Hematopoietic multipotent progenitor cell treated with erythropoietin and hydrocortisone succinate and interleukin-3 and kit ligand, for 17 days (in vitro differentiated cells): ENCODE data around the gene PI16.
"Not testable (repeated sequence)": the region's sequence is repeated elsewhere in the genome, so short reads cannot be mapped to it uniquely, and the experiment has no call there.

Source experiments
- DNase-seq: peaks from one replicate; pipeline ENCODE4 v3.0.0-alpha.2; 2015; ENCODE audit warnings: low spot score

PI16 gene

GRCh38 chr6:36976007-36976264 is 21.4 kb downstream of the PI16 start:
- peak; percentile 75 for DNase-seq

- no peak for DNase-seq
These were observed 22.0 kb downstream of the PI16 start for GRCh38 chr6:36976509-36976908.

GRCh38 chr6:36976931-36977330 is 22.4 kb downstream of the PI16 start:
- DNase-seq: no peak

GRCh38 chr6:36977470-36977941 is 23.0 kb downstream of the PI16 start:
- no peak for DNase-seq

- DNase-seq: peak; percentile 73
These were observed 24.1 kb downstream of the PI16 start for GRCh38 chr6:36978421-36979346.

GRCh38 chr6:36979347-36979742 is 24.8 kb downstream of the PI16 start:
- peak; percentile 79 for DNase-seq

GRCh38 chr6:36980129-36980528 is 25.6 kb downstream of the PI16 start:
- no peak for DNase-seq

GRCh38 chr6:36980876-36981619 is 26.5 kb downstream of the PI16 start:
- DNase-seq: no peak

GRCh38 chr6:36983538-36983937 is 29.0 kb downstream of the PI16 start:
- no peak for DNase-seq

GRCh38 chr6:36984581-36985416 is 30.3 kb downstream of the PI16 start:
- DNase-seq: no peak

GRCh38 chr6:36985417-36985807 is 30.9 kb downstream of the PI16 start:
- peak; percentile 64 for DNase-seq

- peak; percentile 95 for DNase-seq
These were observed 31.5 kb downstream of the PI16 start, which contains the start of gene MTCH1 for GRCh38 chr6:36985808-36986703. Gene MTCH1 (minus strand): TSS chr6:36986196. CDS start chr6:36986173, 23 bp downstream.

GRCh38 chr6:36986704-36987047 is 32.1 kb downstream of the PI16 start:
- no peak for DNase-seq

- DNase-seq: no peak
These were observed 34.7 kb downstream of the PI16 start for GRCh38 chr6:36989264-36989663.

GRCh38 chr6:36990401-36990800 is 35.9 kb downstream of the PI16 start:
- not testable (repeated sequence) for DNase-seq

- no peak for DNase-seq
These were observed 43.5 kb downstream of the PI16 start for GRCh38 chr6:36997811-36998722.

- no peak for DNase-seq
These were observed 44.1 kb downstream of the PI16 start for GRCh38 chr6:36998723-36999038.

GRCh38 chr6:36999061-36999750 is 44.7 kb downstream of the PI16 start:
- DNase-seq: no peak

GRCh38 chr6:36999751-37000125 is 45.2 kb downstream of the PI16 start:
- no peak for DNase-seq
